Left renal cortex interstitium (tissue), 4 donors: Measurements from ENCODE around the gene MARF1. TPM values are rescaled to one million over a fixed set of nuclear protein-coding genes. Genes with fewer than 3 reads are reported as not detected.

ENCODE experiments used
- DNase-seq, 4 donors: peaks; one replicate each; pipeline ENCODE4 v3.0.0-alpha.2; 2013; ENCODE audit warnings: low read depth in 4 of 4, low spot score in 2 of 4, missing footprints in 1 of 4
- polyA plus RNA-seq, 4 donors: library from polyadenylated mRNA; unstranded; fragments of 120-200 nt; gene quantifications; one replicate each; pipeline ENCODE4 v1.2.1, GENCODE V29; 2013; ENCODE audit not compliant: insufficient read length in 4 of 4

MARF1 gene
- polyA plus RNA-seq, 4 donors, result 40.4 to 69.9 (median 57.2) TPM

GRCh38 chr16:15604460-15605440 is 38.2 kb downstream of the MARF1 start:
- DNase-seq, result no peak

- DNase-seq, result no peak
These were observed 40.5 kb downstream of the MARF1 start for GRCh38 chr16:15602285-15603044.

- DNase-seq, result no peak
These were observed 41.6 kb downstream of the MARF1 start for GRCh38 chr16:15601212-15601879.

GRCh38 chr16:15599303-15600070 is 43.5 kb downstream of the MARF1 start:
- DNase-seq, result no peak

- no peak for DNase-seq
These were observed 44.2 kb downstream of the MARF1 start for GRCh38 chr16:15598648-15599190.

GRCh38 chr16:15597822-15598647 is 44.9 kb downstream of the MARF1 start:
- DNase-seq, result no peak

GRCh38 chr16:15597135-15597534 is 45.8 kb downstream of the MARF1 start:
- no peak for DNase-seq

GRCh38 chr16:15594711-15595320 is 48.1 kb downstream of the MARF1 start:
- DNase-seq, result no peak

- no peak for DNase-seq
These were observed 49.7 kb downstream of the MARF1 start for GRCh38 chr16:15593235-15593634.

- DNase-seq, result no peak
These were observed 50.6 kb downstream of the MARF1 start for GRCh38 chr16:15592324-15592723.

- no peak for DNase-seq
These were observed 55.7 kb downstream of the MARF1 start for GRCh38 chr16:15587152-15587825.

GRCh38 chr16:15586716-15587115 is 56.2 kb downstream of the MARF1 start:
- no peak for DNase-seq

GRCh38 chr16:15585956-15586355 is 57.0 kb downstream of the MARF1 start:
- no peak for DNase-seq

- no peak for DNase-seq
These were observed 59.4 kb downstream of the MARF1 start for GRCh38 chr16:15583526-15583925.

GRCh38 chr16:15581127-15581815 is 61.7 kb downstream of the MARF1 start:
- DNase-seq, result no peak

- DNase-seq, result no peak
These were observed 64.1 kb downstream of the MARF1 start for GRCh38 chr16:15578824-15579223.
